Measurements from ENCODE around the gene GLIPR2.

The GLIPR2 gene

GRCh38 chr9:36166168-36166927 lies 29.8 kb downstream of the GLIPR2 start:
- Histone ChIP-seq H3K27me3 (no peaks in the 10 kb centered on the region), H3K27ac (peak overlapping the region; percentile 70), H3K36me3 (peaks cover 34% of the 10 kb centered on the region), H3K9me3 (no peaks in the 10 kb centered on the region), H3K4me3 (ENCODE audit: low read depth in 1 of 2, low read length in 1 of 2) (peak overlapping the region; percentile 59 to 70), H3K4me1 (ENCODE audit: control insufficient read depth in 1 of 2, insufficient read depth in 1 of 2, low read depth in 1 of 2, low read length in 1 of 2) (peaks cover 15 to 29% of the 10 kb centered on the region in 2 experiments)
- peak; percentile 99 for TF ChIP-seq CTCF (IDR thresholded peaks at IDR 0.05)

GRCh38 chr9:36169166-36169565 lies 32.6 kb downstream of the GLIPR2 start, which contains the start of gene CCIN:
TSS of gene CCIN (plus strand) at chr9:36169388. CDS start at chr9:36169503, 115 bp downstream.
- Histone ChIP-seq H3K27ac (no peak within 1 kb of the TSS), H3K4me3 (ENCODE audit: low read depth in 1 of 2, low read length in 1 of 2) (no peak within 1 kb of the TSS), H3K4me1 (ENCODE audit: control insufficient read depth in 1 of 2, insufficient read depth in 1 of 2, low read depth in 1 of 2, low read length in 1 of 2) (peaks cover 15 to 29% of the 10 kb centered on the region in 2 experiments), H3K36me3 (peaks cover 7% of the 10 kb centered on the region), H3K27me3 (no peaks in the 10 kb centered on the region), H3K9me3 (no peaks in the 10 kb centered on the region)
- no peak for TF ChIP-seq CTCF (IDR thresholded peaks at IDR 0.05)

DNA sequence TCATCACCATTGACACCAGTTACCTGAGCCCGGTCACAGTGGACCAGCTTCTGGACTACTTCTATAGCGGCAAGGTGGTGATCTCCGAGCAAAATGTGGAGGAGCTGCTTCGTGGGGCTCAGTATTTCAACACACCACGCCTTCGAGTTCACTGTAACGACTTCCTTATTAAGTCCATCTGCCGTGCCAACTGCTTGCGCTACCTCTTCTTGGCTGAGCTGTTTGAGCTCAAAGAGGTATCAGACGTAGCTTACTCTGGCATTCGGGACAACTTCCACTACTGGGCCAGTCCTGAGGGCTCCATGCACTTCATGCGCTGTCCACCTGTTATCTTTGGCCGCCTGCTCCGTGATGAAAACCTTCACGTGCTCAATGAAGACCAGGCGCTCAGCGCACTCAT lies 33.2 kb downstream of the GLIPR2 start:
- TF ChIP-seq CTCF (IDR thresholded peaks at IDR 0.05), result no peak

DNA sequence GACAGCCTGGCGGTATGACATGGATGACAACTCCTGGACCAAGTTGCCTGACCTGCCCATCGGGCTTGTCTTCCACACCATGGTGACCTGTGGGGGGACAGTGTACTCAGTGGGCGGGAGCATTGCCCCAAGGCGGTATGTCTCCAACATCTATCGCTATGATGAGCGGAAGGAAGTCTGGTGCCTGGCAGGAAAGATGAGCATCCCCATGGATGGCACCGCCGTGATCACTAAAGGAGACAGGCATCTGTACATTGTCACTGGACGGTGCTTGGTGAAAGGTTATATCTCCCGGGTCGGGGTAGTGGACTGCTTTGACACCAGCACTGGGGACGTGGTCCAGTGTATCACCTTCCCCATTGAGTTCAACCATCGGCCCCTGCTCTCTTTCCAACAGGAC lies 34.0 kb downstream of the GLIPR2 start:
- H3K9me3 ChIP-seq, result no peaks in the 10 kb centered on the region
- no peak for TF ChIP-seq CTCF (IDR thresholded peaks at IDR 0.05)
- H3K27me3 ChIP-seq, result no peaks in the 10 kb centered on the region
- H3K4me1 ChIP-seq (ENCODE audit: control insufficient read depth in 1 of 2, insufficient read depth in 1 of 2, low read depth in 1 of 2, low read length in 1 of 2), result peaks cover 15 to 22% of the 10 kb centered on the region in 2 experiments
- H3K27ac ChIP-seq, result no peak overlapping the region
- H3K36me3 ChIP-seq, result no peaks in the 10 kb centered on the region
- H3K4me3 ChIP-seq (ENCODE audit: low read depth in 1 of 2, low read length in 1 of 2), result no peak overlapping the region

More for the DNA sequence above, 33.2 kb downstream of the GLIPR2 start:
- Histone ChIP-seq H3K9me3 (no peaks in the 10 kb centered on the region), H3K4me1 (ENCODE audit: control insufficient read depth in 1 of 2, insufficient read depth in 1 of 2, low read depth in 1 of 2, low read length in 1 of 2) (peaks cover 15 to 29% of the 10 kb centered on the region in 2 experiments), H3K4me3 (ENCODE audit: low read depth in 1 of 2, low read length in 1 of 2) (no peak overlapping the region), H3K36me3 (peaks cover 2% of the 10 kb centered on the region), H3K27ac (no peak overlapping the region), H3K27me3 (no peaks in the 10 kb centered on the region)

- Histone ChIP-seq H3K4me3 (ENCODE audit: low read depth in 1 of 2, low read length in 1 of 2) (no peak overlapping the region), H3K27me3 (no peaks in the 10 kb centered on the region), H3K36me3 (no peaks in the 10 kb centered on the region), H3K27ac (no peak overlapping the region), H3K4me1 (ENCODE audit: control insufficient read depth in 1 of 2, insufficient read depth in 1 of 2, low read depth in 1 of 2, low read length in 1 of 2) (peaks cover 5 to 6% of the 10 kb centered on the region in 2 experiments), H3K9me3 (no peaks in the 10 kb centered on the region)
- no peak for TF ChIP-seq CTCF (IDR thresholded peaks at IDR 0.05)
These were observed 37.3 kb downstream of the GLIPR2 start for GRCh38 chr9:36173861-36174260.

Measured in neutrophil (primary cell).